HG03558 (cell line): ENCODE measurements around the gene TRPM3.
"Not testable (repeated sequence)": the region's sequence is repeated elsewhere in the genome, so short reads cannot be mapped to it uniquely, and the experiment has no call there.

Experiments
- ATAC-seq: cut with Tn5 transposase; IDR thresholded peaks from one replicate; pipeline ENCODE4 v1.9.1; 2021; ENCODE audit warnings: moderate number of reproducible peaks; ENCODE audit not compliant: unreplicated experiment; ENCODE audit errors: extremely low read depth

Gene TRPM3

GRCh38 chr9:70692431-70692830 lies 429.0 kb downstream of the TRPM3 start:
- ATAC-seq, result no peak

- ATAC-seq, result no peak
Observed at GRCh38 chr9:70688704-70689103, 432.7 kb downstream of the TRPM3 start.

GRCh38 chr9:70683841-70684240 lies 437.6 kb downstream of the TRPM3 start:
- no peak for ATAC-seq

- no peak for ATAC-seq
Observed at GRCh38 chr9:70682298-70682697, 439.1 kb downstream of the TRPM3 start.

- no peak for ATAC-seq
Observed at GRCh38 chr9:70679845-70680244, 441.6 kb downstream of the TRPM3 start.

- no peak for ATAC-seq
Observed at GRCh38 chr9:70678153-70678552, 443.3 kb downstream of the TRPM3 start.

- ATAC-seq, result no peak
Observed at GRCh38 chr9:70677055-70677735, 444.2 kb downstream of the TRPM3 start.

GRCh38 chr9:70675868-70676370 lies 445.5 kb downstream of the TRPM3 start:
- ATAC-seq, result no peak

GRCh38 chr9:70673844-70674243 lies 447.6 kb downstream of the TRPM3 start:
- no peak for ATAC-seq

GRCh38 chr9:70672161-70672649 lies 449.2 kb downstream of the TRPM3 start:
- no peak for ATAC-seq

- no peak for ATAC-seq
Observed at GRCh38 chr9:70668751-70669150, 452.7 kb downstream of the TRPM3 start.

- ATAC-seq, result no peak
Observed at GRCh38 chr9:70658765-70659164, 462.7 kb downstream of the TRPM3 start.

- ATAC-seq, result no peak
Observed at GRCh38 chr9:70656281-70656680, 465.1 kb downstream of the TRPM3 start.

- ATAC-seq, result no peak
Observed at GRCh38 chr9:70654144-70654543, 467.3 kb downstream of the TRPM3 start.

GRCh38 chr9:70644627-70645026 lies 476.8 kb downstream of the TRPM3 start:
- ATAC-seq, result not testable (repeated sequence)

GRCh38 chr9:70642341-70642740 lies 479.1 kb downstream of the TRPM3 start:
- no peak for ATAC-seq

GRCh38 chr9:70641631-70642030 lies 479.8 kb downstream of the TRPM3 start:
- no peak for ATAC-seq

GRCh38 chr9:70641031-70641430 lies 480.4 kb downstream of the TRPM3 start:
- ATAC-seq, result no peak

- ATAC-seq, result no peak
Observed at GRCh38 chr9:70639853-70640814, 481.3 kb downstream of the TRPM3 start.

- ATAC-seq, result no peak
Observed at GRCh38 chr9:70635790-70636189, 485.6 kb downstream of the TRPM3 start.

GRCh38 chr9:70634696-70635095 lies 486.7 kb downstream of the TRPM3 start:
- no peak for ATAC-seq
